SU-DHL-6 (cell line): ENCODE results near the gene ARID5B.

ENCODE experiments used
- CTCF ChIP-seq: fragments of 200-600 bp; sonication (generic); IDR thresholded peaks from one replicate; pipeline ENCODE4 v1.5.1; 2017; ENCODE audit warnings: antibody characterized with exemption, mild to moderate bottlenecking, low read length, moderate library complexity; ENCODE audit not compliant: insufficient read depth, poor library complexity, severe bottlenecking
- EZH2phosphoT487 ChIP-seq: fragments of 200-600 bp; sonication (generic), shearing (Covaris generic); conservative IDR thresholded peaks from 2 replicates; pipeline ENCODE4 v1.6.1; 2018; ENCODE audit warnings: mild to moderate bottlenecking, antibody characterized with exemption, low read length, moderate library complexity, mixed read lengths

GRCh38 chr10:61910894-61911293 lies 9.4 kb downstream of the ARID5B start:
- TF ChIP-seq CTCF, result no peak
- no peak for TF ChIP-seq EZH2phosphoT487
